Uterus (tissue), 2 donors: ENCODE results near the gene FRMPD4.

Source experiments
- CTCF ChIP-seq, 4 experiments: fragments of 200-600 bp in 2 of 4; fragments of 450-650 bp in 2 of 4; sonication (generic) in 2 of 4; IDR thresholded peaks; one replicate each; pipeline ENCODE4 v1.5.1; 2016 to 2019; ENCODE audit warnings: antibody characterized with exemption in 4 of 4, mild to moderate bottlenecking in 2 of 4, moderate library complexity in 1 of 4
- POLR2A ChIP-seq, 2 donors: fragments of 450-650 bp; IDR thresholded peaks; one replicate each; pipeline ENCODE4 v1.6.1; 2016; ENCODE audit warnings: antibody characterized with exemption in 2 of 2, mild to moderate bottlenecking in 1 of 2, moderate library complexity in 1 of 2

- TF ChIP-seq CTCF (IDR thresholded peaks at IDR 0.05) (no peak), POLR2A (IDR thresholded peaks at IDR 0.05) (no peak)
Observed at GRCh38 chrX:12304261-12304660, 166.0 kb downstream of the FRMPD4 start.
